HG03139 (cell line): ENCODE data around the gene LRP2BP.
"Not testable (repeated sequence)": the region's sequence is repeated elsewhere in the genome, so short reads cannot be mapped to it uniquely, and the experiment has no call there.

ENCODE experiments used
- ATAC-seq: cut with Tn5 transposase; IDR thresholded peaks from one replicate; pipeline ENCODE4 v1.9.1; 2021; ENCODE audit not compliant: unreplicated experiment

LRP2BP gene

GRCh38 chr4:185329879-185330510 is 65.7 kb downstream of the LRP2BP start:
- ATAC-seq: not testable (repeated sequence)

- no peak for ATAC-seq
Observed at GRCh38 chr4:185328586-185328985, 67.1 kb downstream of the LRP2BP start.

- ATAC-seq: not testable (repeated sequence)
Observed at GRCh38 chr4:185325721-185326120, 70.0 kb downstream of the LRP2BP start.

GRCh38 chr4:185324361-185324760 is 71.4 kb downstream of the LRP2BP start:
- not testable (repeated sequence) for ATAC-seq

- ATAC-seq: no peak
Observed at GRCh38 chr4:185323606-185324005, 72.1 kb downstream of the LRP2BP start.

GRCh38 chr4:185322803-185323202 is 72.9 kb downstream of the LRP2BP start:
- no peak for ATAC-seq

- ATAC-seq: no peak
Observed at GRCh38 chr4:185318679-185319078, 77.0 kb downstream of the LRP2BP start.

- ATAC-seq: no peak
Observed at GRCh38 chr4:185317880-185318279, 77.8 kb downstream of the LRP2BP start.

- not testable (repeated sequence) for ATAC-seq
Observed at GRCh38 chr4:185317462-185317861, 78.3 kb downstream of the LRP2BP start.
